ENCODE data around the gene KRT6B.
"Not testable (repeated sequence)": the region's sequence is repeated elsewhere in the genome, so short reads cannot be mapped to it uniquely, and the experiment has no call there.

The KRT6B gene

DNA sequence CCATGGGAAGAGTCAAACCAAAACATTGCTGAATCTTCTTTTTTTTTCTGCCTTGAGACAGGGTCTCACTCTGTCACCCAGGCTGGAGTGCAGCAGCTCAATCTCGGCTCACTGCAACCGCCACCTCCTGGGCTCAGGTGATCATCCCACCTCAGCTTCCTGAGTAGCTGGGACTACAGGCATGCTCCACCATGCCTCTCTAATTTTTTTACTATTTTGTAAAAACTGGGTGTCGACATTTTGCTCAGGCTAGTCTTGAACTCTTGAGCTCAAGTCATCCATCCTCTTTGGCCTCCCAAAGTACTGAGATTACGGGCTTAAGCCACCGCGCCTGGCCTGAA is 16.3 kb downstream of the KRT6B start:
- DNase-seq, result no peak

DNA sequence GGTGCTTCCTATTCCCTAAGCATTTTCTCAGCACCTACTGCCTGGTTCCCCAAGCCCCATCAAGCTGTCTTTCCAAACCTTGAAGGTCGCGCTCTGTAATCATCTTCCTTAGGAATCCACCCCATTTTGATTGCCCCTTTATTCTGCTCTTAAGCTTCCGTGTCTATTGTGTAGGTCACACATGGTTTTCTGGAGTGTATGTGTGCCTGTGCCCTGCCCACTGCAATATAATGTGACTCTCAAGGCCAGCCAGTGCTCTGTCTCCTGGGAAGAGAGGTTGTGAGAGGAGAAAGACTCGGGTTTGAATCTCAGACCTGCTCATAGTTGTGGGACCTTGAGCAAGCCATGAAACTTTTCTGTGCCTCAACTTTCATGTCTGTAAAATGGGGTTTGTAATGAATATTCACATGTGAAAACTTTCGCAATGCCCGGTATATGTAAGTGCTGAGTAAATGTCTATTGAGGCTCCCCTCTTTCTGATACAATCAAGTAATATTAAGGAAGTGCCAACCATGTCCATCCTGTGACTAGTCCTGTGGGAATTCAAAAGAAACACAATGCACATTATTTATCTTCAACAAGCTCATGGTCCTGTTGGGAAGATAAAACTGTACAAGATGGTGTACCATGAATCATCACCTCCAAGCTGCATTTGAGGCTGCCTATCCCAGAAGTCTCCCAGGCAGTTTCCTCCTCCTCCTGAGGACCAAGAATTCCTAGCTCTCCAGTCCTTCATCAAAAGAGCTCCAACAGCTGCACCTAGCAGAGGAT is 17.0 kb downstream of the KRT6B start:
- no peak for DNase-seq

DNA sequence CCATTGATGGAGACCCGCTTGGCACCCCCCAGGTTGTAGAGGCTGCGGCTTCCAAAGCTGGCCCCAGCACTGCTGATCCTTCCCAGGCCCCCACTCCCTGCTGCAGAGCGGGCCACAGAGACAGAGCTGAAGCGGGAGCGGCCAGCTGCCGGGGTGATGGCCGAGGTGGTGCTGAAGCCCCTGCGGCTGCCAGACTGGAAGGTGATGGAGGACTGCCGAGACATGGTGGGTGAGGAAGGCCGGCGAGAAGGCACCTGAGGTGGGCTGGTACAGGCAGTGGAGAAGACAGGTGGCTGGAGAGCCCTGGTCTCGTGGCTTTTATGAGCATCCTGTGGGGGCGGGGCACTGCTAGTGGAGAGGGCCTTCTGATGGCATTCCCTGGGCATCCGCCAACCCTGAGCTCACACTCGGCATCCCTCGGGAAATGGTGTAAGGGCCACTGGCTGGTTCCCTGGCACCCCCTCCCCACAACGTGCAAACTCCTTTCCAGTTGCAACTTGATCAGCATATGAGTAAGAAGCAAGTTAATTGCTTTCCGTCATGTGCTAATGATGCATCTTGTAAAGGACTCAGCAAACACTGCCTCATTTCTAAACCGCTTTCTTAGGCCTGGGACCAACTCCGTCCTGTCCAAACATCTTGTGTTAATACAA is 17.7 kb downstream of the KRT6B start, which contains the start of gene KRT75:
TSS of gene KRT75 (minus strand) at position 291 of the 653 bp plus-strand sequence. CDS start at position 224, 67 bp downstream.
- DNase-seq, result no peak

DNA sequence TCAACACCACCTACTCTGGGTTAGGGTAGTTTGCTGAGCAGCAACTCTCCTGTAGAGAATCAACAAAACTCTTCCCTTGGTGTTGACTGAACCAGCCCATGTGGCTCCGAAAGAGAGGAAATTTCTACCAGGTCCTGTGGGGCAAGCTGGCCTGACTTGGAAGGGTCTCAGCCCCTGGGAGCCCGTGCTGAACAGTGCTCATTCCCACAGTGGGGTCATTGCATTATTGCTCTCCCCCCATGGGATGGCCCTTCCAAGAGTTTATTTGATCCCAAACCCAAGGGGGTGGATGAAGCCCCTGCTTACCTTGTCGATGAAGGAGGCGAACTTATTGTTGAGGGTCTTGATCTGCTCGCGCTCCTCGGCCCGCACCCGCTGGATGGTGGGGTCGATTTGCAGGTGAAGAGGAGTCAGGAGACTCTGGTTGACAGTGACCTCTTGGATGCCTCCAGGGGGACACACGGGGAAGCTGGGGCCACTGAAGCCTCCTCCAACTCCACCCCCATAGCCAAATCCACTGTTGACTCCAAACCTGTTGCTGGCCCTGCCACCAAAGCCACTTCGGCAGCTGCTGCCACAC is 18.4 kb downstream of the KRT6B start:
- DNase-seq, result no peak

DNA sequence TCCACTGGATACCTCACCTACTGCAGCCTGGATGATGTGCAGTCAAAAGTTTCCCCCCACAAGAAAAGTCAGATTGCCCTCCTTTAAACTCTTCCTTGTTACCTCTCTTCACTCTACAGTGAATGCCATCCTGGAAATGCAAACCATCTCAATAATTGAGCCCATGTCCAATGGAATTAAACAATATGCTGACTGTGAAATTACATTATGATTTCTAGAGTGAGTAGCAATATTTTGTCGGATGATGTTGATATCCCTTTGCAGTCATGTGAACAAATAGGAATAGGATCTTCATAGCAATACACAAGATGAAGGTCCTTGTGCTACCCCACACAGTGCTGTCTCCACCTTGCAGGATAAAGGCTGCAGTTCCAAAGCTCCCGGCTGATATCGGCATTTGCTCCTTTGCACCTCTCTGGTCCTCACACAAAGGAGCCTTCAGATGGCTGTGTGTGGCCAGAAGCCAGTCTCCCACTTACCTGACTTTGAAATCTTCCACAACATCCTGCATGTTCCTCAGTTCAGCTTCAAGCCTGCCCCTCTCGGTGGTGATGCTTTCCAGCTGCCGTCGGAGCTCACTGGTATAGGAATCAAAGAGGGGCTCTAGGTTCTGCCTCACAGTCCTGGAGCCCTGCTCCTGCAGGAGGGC is 19.3 kb downstream of the KRT6B start:
- DNase-seq, result no peak

DNA sequence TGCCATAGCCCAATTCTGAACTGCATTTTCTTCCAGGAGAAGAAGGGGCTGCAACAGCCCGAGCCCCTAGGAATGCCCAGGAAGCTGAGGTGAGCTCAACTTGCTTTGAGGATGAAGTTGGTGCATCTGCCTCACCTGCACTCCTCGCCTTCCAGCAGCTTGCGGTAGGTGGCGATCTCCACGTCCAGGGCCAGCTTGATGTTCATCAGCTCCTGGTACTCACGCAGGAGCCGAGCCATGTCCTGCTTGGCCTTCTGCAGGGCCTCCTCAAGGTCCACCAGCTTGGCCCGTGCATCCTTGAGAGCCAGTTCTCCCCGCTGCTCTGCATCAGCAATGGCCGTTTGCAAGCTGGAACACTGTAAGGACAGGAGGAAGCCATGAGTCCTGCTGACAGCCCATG is 23.8 kb downstream of the KRT6B start:
- DNase-seq, result no peak

DNA sequence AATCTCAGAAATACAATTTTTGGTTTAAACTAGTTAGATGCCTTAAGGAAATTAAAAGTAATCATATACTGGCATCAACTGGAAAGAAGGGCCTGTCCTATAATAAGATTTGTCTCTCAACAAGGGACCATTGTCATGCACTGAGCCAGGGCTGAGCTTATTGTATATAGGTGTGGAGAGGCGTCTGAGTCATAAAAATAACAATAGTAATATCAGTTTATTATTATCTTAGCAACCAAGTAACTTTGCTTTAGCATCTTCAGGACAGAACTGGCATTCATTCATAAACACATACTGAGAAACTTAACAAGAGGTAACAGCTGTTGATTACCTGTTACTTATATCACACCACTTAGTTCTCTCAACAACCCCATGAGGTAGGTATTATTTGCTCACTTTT is 24.9 kb downstream of the KRT6B start:
- no peak for DNase-seq

DNA sequence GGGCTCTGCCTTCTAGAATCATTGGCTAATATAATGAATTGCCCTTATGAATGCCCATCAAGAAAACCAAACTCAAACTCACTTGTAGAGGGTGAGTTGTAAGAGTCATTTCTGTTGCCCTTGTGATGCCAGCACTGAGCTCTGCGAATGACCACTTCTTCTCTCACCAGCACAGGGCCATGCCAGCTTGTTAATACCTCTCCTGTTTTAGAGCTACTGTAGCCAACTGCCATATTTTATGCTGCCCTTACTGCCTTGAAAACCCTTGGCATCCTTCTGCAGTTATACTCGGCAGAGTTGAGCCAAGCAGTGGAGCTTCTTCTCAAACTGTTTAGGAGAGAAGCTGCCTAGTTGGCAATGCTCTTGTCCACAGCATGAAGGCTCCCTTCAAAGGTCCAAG is 25.9 kb downstream of the KRT6B start:
- no peak for DNase-seq

DNA sequence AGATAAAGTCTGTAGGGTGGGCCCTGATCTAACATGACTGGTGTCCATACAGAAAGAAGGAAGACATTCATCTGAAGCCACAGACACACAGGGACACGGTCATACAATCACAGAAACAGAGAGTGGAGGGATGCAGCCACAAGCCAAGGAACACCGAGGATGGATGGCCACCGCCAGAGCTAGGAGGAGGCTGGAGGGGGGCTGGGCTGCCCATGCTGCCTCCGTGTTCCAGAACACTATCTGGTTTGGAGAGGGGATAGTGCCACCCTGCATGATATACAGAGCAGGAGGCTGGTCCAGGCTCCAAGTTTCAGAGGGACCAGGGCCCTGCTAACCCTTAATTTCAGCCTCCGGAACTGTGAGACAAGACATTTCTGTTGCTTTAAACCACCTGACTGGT is 26.5 kb downstream of the KRT6B start:
- no peak for DNase-seq

DNA sequence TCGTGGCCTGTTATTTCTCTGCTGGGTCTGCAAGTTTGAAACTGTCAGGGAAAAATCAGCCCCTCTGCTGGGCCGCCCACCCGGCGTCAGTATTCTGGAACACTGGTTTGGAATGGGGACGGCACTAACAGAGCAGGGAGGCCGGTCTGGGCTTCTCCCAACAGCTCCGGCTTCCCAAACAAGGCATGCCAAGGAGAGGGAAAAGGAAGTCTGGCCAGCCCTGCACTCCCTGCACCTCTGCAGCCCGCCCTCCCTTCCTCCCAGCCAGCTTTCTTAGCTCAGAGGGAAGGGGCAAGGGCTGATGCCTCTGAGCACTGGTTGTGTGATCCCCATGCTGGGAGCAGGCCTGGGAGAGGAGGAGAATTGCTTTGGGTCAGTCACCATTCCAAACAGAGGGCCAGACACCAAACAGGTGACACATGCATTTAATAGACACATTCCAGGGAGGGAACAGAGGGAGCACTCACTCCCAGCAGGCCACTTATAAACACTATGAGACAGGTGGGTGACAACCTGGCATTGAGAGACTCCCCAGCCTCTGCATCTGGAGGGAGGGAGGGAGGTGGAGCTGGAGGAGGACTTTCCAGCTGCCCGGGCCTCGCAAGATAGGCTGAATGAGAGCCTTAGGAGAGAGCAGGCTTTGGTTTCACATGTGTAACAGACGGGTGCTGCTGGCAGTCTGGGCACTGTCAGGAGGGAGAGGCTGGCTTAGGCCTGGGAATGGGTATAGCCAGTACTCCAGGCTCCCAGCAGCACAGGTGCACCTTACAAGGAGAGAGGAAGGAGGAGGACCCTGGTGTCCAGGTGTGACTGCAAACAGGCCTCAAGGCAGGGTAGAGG is 28.1 kb downstream of the KRT6B start:
- DNase-seq, result no peak

DNA sequence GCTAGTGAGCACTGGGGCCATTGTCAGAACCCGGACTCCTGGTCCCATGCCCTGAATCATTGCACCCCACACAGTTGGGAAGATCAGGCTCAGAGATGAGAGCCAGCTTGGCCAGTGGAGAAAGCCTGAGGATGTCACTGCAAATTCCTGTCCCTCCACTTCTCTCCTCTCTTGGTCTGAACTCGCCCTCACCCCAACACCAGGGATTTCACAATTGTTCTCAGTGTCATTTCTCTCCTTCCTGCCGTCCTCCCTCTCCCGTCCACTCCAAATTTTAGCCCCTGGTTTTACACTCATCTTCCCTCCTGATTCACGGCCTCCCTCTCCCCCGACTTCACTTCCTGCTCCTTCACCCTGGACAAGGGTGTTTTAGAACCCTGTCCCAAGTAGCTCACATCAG is 28.9 kb downstream of the KRT6B start:
- no peak for DNase-seq

DNA sequence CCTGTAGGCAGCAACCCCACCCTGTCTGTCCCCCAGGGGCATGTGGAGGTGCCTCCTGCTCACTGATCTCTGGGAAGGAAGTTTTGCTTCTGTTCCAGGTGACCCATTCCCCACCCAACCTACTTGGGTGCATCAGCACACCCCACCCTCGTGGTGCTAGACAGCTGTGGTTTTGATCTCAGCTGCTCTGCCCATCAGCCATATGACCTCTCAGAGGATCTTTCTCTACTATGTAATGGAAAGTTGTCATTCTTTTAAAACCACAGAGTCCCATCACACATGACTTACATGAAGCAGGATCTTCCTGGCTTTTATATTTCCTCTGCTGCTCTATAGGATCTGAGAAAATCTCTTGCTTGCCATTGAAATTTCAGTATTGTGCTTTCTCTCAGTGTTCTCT is 32.3 kb downstream of the KRT6B start:
- DNase-seq, result no peak

DNA sequence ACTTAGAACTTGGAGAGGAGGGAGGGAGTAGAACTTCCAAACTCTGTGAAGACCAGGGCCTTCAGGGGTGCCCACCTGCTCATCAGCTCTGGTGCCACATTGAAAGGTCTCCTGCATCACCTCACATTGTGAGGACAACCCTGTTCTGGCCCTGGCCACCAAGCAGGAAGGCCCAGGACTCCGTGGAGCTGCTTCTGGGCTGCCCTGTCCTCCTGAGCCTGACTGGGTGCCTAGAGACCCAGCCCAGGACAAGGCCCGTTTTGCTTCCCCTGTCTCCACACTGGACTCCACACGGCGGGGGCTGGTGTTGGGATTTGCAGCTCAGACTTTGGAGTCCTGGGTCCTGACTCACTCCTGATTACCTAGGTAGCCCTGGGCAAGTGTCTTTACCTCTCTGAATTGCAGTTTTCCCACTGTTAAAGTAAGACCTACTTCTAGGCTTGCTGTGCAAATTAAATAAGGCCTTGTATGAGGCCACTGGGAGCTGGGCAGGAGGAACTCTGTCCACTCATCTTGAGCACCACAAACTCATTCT is 33.3 kb downstream of the KRT6B start:
- no peak for DNase-seq

DNA sequence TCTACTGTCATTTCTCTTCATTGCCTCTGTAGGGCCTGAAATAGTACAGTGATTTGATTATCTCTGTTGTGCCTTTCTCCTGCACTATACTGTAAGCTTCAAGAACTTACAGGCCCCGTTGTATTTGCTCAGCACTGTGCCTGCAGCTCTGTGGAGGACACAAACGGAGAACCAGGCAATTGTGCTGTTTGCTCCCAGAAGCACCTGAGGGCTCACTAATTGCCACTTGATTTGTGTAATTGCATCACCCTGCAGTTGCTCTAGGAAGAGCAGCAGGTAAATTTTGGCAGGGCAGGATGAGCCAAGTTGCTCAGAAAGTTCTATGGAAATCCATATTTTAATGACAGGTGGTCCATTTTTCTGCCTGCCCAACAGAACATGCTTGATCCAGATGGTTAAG is 34.2 kb downstream of the KRT6B start:
- no peak for DNase-seq

DNA sequence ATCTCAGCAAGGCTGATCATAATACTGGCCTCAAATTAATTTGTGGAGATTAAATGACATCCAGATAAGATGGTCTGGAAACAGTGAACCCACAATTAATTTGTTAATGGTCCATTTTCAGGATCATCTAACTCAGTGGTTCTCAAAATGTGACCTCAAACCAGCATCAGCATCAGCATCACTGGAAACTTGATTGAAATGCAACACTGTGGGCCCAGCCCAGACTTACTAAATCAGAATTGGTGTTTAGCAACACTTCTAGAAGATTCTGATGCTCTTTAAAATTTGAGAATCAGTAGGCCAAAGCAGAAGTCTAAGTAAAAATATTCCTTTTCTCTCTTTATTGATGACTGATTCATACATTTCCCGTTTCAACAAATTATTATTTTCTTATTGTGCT is 35.2 kb downstream of the KRT6B start:
- DNase-seq, result no peak

DNA sequence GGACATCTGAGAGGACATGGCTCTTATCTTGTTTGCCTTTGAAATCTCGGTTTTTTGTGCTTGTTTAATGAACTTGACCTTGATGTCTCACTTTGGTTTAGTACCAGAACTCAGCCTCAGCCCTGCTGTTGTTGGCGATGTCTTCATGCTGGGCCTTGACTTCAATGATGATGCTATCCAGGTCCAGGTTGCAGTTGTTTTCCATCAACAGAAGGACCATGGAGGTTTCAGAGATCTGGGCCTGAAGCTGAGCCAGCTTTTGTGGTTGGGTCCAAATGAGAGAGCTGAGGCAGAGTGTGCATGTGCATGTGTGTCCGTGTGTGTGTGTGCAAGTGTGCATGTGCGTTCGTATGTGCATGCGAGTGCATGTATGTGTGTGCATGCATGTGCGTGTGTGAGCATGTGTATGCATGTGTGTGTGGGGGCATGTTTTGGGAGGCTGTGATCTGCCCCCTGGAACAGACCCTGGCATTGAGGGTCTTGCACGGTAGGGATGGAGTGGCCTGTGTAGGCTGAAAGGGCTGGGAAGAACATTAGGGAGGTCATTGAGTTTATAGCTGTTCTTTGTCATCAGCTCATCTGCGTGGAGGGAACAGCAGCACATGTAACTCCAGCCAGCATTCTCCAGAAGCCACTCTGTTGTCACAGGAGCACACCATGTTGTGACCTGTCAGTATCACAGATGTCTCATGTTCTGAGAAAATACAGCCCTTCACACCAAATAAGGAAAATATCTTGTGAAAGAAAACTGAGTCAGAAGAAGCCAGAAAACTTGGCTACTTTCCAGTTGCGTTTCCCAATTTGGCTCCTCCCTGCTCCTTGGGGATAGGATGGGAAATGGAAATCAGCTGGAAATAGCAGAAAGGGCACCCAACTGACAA is 35.8 kb downstream of the KRT6B start:
- no peak for DNase-seq

DNA sequence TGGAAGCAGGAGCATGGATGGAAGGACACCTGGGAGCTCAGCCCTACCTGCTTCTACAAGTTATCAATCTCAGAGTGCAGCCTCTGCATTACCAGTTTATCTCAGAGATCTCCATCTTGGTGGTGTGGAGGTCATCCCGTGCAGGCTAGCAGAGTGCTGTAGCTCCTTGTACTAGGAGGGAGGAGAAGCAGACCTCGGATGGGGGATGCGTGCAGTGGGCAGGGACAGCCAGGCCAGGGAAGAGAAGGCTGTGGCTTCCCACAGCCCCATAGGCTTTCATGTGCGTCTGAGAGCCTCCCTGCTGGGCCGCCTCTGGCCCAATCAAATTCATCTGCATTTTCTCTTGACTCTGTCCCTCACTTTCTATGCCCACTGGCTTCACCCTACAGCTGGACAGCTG is 37.0 kb downstream of the KRT6B start:
- DNase-seq, result no peak

DNA sequence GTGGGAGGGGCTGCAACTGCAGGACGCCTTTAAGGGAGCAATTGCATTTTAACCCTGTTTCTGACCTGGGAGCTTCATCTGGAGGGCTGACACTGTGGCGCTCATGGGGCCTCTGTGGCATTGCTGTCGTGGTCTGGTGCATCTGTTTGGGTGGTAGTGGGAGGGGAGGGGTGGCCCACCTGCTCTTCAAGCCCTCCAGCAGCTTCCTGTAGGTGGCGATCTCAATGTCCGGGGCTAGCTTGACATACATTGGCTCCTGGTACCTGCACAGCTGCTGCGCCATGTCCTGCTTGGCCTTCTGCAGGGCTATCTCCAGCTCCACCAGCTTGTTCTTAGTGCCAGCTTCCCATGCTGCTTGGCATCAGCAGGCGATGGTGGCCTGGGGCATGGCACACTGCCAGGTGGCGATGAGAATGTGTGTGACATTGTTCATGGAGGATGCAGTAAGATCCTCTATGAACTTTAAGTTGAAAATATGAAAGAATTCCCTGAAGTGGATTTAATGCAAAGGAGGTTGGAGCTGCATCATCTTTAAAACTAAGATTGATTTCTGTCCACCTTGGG is 38.1 kb downstream of the KRT6B start:
- no peak for DNase-seq

DNA sequence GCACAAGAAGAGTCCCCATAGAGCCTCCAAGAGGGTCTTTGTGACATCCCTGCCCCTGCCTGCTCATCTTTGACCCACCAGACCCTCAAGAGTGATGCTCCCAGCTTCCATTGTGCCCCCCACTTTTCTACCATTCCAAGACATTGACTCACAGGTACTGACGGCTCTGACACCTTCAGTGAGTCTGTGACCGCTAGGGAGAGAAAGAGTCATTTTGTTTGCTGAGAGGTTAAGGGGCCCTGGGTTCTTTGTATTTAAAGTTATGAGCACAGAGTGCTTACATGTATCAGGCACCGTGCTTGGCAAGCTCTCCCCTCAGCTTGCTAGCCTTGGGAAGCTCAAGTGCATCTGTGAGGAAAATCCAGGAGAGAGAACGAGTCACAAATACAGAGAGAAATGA is 38.7 kb downstream of the KRT6B start:
- no peak for DNase-seq

DNA sequence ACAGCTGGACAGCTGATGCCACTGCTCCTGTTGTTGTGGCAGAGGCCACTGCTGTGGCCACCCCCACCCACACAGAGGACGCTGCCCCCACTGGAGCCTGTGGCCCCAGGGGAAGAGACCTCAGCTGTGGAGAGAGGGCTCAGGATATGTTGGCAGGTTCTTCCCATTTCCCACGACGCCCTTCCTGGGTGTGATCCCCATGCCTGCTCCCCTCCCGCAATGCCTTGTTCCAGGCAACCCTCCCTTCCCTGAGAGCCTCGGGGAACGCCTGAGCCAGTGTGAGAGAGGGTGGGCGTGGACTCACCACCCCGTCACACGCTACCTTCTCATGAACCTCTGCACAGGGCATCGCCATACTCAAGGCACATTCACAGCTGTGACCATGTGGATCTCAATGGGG is 40.1 kb downstream of the KRT6B start:
- no peak for DNase-seq

DNA sequence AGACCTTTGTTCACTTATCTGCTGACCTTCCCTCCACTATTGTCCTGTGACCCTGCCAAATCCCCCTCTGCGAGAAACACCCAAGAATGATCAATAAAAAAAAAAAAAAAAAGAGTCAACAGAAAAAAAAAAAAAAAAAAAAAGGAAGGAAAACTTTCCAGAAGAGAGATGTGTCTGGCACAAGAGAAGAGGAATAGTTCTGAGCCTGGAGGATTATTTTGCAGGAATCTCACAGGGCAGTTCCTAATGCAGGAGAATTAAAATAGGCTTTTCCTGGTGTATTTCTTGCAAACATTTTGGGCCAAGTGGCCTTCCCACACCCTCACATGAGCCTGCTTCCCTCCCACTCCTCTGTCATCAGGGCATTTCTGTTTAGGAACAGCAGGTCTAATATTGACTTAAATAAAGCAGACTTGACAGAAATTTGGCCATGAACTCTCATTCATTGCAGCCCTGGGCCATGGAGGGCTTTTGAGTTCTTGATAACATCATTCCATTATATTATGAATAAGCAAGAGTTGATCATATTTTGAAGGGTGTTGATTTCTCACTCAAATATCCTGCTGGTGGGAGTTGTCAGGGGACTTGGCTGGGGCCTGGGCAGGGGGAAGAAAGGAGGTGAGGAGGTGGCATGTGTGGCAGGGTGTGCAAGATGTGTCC is 41.2 kb downstream of the KRT6B start:
- DNase-seq, result not testable (repeated sequence)
